ENCODE data around the gene DGKI.

DNA sequence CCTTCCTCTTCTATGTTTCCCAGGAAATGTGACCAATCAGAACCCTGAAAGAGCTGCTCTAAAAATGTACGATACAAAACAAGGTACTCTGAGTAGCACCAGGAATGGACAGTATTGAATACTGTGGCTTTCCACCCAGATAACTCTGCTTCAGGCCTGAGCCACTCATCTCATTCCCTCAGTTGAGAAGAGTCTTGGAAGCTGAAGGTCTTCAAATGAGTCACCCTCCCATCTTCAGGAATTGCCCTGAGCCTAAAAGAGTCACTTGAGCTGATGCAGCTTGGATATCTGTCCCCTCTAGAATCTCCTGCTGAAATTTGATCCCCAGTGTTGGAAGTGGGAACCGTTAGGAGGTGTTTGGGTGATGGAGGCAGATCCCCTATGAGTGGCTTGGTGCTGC lies 210.4 kb downstream of the DGKI start:
- TF ChIP-seq, protein P1, sequence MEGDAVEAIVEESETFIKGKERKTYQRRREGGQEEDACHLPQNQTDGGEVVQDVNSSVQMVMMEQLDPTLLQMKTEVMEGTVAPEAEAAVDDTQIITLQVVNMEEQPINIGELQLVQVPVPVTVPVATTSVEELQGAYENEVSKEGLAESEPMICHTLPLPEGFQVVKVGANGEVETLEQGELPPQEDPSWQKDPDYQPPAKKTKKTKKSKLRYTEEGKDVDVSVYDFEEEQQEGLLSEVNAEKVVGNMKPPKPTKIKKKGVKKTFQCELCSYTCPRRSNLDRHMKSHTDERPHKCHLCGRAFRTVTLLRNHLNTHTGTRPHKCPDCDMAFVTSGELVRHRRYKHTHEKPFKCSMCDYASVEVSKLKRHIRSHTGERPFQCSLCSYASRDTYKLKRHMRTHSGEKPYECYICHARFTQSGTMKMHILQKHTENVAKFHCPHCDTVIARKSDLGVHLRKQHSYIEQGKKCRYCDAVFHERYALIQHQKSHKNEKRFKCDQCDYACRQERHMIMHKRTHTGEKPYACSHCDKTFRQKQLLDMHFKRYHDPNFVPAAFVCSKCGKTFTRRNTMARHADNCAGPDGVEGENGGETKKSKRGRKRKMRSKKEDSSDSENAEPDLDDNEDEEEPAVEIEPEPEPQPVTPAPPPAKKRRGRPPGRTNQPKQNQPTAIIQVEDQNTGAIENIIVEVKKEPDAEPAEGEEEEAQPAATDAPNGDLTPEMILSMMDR (IDR thresholded peaks at IDR 0.05): no peak
- TF ChIP-seq POLR2A (IDR thresholded peaks at IDR 0.05): no peak
